Measurements from ENCODE around the gene LGR4.
"Not testable (repeated sequence)": the region's sequence is repeated elsewhere in the genome, so short reads cannot be mapped to it uniquely, and the experiment has no call there.

Gene LGR4

DNA sequence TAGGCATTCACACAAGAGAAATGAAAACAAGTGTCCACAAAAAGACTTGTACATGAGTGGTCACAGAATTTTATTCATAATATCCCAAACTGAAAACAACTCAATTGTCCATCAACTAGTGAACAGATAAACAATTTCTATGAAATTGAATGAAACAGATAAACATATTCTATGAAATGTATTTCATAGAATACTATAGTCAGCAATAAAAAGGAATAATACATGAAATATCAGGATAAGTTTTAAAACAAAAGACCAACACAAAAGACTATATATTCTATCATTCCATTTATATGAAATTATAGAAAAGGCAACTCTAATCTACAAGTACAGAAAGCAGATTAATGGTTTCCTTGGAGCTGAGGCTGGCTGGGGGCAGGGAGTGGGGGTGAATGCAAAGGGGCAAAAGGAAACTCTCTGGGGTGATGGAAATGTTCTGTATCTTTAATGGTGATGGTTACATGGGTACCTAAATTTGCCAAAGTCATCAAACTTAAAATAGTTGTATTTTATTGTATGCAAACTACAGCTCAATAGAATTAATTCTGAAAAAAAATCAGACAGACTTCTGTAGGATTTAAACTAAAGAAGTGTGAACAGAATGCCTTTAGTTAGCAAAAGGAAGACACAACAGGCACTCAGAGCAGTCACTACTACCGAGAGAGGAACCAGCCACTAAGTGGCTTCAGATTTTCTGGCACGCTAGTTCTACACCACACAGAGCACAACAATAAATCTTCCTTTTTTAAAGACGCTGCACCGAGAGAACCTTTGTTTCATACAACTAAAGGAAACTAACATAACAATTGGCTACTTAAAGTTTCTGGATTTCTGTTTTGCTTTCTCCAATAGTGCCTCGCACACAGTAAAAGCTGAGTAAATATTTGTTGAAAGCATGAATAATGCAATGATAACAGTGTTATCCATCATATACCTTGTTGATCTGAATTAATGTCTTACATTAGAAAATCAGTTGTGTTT lies 124.9 kb downstream of the LGR4 start:
- no peak overlapping the region for H3K4me3 ChIP-seq (ENCODE audit: low read depth, low read length)
- TF ChIP-seq, protein P1, sequence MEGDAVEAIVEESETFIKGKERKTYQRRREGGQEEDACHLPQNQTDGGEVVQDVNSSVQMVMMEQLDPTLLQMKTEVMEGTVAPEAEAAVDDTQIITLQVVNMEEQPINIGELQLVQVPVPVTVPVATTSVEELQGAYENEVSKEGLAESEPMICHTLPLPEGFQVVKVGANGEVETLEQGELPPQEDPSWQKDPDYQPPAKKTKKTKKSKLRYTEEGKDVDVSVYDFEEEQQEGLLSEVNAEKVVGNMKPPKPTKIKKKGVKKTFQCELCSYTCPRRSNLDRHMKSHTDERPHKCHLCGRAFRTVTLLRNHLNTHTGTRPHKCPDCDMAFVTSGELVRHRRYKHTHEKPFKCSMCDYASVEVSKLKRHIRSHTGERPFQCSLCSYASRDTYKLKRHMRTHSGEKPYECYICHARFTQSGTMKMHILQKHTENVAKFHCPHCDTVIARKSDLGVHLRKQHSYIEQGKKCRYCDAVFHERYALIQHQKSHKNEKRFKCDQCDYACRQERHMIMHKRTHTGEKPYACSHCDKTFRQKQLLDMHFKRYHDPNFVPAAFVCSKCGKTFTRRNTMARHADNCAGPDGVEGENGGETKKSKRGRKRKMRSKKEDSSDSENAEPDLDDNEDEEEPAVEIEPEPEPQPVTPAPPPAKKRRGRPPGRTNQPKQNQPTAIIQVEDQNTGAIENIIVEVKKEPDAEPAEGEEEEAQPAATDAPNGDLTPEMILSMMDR (IDR thresholded peaks at IDR 0.05; ENCODE audit: low read depth, low read length), result no peak

DNA sequence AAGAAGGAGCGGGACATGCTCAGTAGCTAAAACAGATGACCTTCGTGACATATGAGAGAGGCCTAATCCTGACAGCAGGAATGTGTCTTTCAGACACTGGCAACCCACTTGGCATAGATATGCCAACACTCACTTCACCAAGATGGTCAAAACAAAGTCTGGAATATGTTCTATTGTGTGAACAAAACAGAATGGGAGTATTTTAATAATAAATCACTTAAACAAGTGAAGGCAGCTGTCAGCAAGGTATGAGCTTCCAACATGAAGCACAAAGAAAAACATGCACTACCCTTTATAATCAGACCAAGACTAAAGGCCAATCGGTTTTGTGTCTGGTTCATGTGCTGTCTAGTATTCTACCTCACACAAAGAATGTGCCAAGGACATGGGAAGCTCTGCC lies 132.6 kb downstream of the LGR4 start:
- no peak overlapping the region for H3K4me3 ChIP-seq (ENCODE audit: low read depth, low read length)
- TF ChIP-seq, protein P1 (IDR thresholded peaks at IDR 0.05; ENCODE audit: low read depth, low read length), result no peak

DNA sequence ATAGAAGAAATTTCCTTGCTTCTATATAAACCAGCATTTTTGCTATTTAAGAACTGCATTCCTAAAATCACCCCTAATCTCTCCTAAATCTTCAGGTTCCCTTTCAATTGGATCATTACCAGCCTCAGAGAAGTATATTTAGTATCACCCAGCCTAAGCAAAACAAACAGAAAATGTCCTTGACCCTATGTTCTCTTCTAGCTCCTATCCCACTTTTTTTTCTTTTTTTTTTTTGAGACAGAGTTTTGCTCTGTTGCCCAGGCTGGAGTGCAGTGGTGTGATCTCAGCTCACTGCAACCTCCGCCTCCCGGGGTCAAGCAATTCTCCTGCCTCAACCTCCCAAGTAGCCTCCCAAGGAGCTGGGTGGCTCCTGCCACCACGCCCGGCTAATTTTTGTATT lies 137.8 kb downstream of the LGR4 start:
- not testable (repeated sequence) for H3K4me3 ChIP-seq (ENCODE audit: low read depth, low read length)

DNA sequence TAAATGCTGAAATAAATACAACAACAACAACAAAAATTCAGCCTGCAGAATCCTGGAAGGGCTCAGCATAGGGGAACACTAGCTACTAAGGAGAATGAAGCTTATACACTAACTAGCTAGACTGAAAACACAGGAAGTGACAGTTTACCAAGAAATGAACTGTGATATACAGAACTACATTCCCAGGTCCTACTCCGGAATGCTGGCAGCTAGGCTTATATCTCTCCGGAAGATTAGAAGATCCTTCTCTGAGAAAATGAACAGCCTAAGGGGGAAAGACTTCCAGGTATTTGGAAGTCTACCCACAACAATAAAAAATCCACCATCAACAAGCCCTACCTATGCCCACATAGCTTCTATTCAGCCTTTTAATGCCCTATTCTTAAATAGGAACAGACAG lies 140.6 kb downstream of the LGR4 start:
- TF ChIP-seq, protein P1 (IDR thresholded peaks at IDR 0.05; ENCODE audit: low read depth, low read length), result no peak
- no peak overlapping the region for H3K4me3 ChIP-seq (ENCODE audit: low read depth, low read length)

DNA sequence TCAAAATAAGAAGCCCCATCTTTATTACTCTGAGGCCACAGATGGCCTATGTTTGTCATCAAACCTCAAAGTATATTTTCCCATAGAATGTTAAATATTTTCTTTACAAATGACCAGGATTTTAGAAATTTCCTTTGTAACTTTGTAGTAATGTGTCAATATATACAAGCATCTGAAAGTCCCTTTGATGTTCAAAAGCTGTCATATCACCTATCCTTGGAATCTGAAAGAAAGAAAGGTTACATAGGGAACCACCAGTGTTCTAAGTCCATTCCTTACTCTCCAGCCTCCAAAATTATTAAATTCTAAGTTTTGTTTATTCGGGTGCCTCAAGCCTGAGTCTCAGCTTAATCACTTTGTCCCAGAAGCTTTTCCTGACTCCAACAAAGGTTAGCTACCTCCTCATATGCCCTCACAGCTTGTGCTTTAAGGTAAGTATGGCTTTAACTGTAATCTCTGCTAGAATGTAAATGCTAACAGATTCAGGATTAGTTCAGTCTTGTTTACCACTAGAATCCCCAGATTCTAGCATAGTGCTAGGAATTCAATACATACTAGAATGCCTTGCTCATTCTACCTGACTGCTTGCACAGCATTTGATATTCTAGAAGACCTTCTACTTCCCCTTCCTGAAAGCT lies 141.8 kb downstream of the LGR4 start:
- H3K4me3 ChIP-seq (ENCODE audit: low read depth, low read length), result no peak overlapping the region
- TF ChIP-seq, protein P1 (IDR thresholded peaks at IDR 0.05; ENCODE audit: low read depth, low read length), result no peak

DNA sequence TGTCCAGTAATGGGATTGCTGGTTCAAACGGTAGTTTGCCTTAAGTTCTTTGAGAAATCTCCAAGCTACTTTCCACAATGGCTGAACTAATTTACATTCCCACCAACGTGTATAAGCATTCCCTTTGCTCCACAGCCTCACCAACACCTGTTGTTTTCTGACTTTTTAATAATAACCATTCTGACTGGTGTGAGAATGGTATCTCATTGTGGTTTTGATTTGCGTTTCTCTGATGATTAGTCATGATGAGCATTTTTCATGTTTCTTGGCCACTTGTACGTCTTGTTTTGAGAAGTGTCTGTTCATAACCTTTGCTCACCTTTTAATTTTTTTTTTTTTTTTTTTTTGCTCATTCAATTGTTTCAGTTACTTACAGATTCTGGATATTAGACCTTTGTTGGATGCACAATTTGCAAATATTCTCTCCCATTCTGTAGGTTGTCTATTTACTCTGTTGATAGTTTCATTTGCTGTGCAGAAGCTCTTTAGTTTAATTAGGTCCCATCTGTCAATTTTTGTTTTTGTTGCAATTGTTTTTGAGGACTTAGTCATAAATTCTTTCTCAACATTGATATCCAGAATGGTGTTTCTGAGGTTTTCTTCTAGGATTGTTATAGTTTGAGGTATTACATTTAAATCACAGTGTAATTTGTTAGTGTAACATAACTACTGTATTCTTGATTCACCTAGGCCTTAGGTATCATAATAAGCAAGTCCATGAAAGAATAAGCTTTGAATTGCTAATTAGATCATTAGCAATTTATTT lies 142.5 kb downstream of the LGR4 start:
- TF ChIP-seq, protein P1 (IDR thresholded peaks at IDR 0.05; ENCODE audit: low read depth, low read length), result no peak
- no peak overlapping the region for H3K4me3 ChIP-seq (ENCODE audit: low read depth, low read length)

DNA sequence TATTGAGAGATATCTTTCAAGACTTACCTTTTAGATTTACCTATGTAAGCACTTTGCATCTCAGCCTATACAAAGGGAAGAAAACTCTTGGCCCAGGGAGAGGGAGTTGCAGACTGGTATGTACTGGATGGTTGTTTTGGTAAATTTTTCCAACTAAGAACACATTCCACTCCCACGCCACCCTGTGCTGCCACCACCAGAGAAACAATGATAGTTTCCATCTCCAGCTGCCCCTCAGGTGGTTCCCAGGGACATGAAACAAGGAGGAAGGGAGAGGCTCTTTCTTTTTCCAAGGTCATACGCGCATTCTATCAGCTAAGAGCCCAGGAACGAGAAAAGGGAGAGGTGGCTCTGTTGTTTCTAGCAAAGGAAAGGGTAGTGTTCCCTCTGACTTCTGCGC lies 144.0 kb downstream of the LGR4 start:
- TF ChIP-seq, protein P1 (IDR thresholded peaks at IDR 0.05; ENCODE audit: low read depth, low read length), result no peak

GRCh38 chr11:27327064-27327463 lies 145.5 kb downstream of the LGR4 start:
- not testable (repeated sequence) for H3K4me3 ChIP-seq (ENCODE audit: low read depth, low read length)

More for the DNA sequence above, 144.0 kb downstream of the LGR4 start:
- no peak overlapping the region for H3K4me3 ChIP-seq (ENCODE audit: low read depth, low read length)

DNA sequence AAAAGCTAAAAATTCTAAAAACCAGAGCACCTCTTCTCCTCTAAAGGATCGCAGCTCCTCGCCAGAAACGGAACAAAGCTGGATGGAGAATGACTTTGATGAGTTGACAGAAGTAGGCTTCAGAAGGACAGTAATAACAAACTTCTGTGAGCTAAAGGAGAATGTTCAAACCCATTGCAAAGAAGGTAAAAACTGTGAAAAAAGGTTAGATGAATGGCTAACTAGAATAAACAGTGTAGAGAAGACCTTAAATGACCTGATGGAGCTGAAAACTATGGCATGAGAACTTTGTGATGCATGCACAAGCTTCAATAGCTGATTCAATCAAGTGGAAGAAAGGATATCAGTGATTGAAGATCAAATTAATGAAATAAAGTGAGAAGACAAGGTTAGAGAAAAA lies 150.4 kb downstream of the LGR4 start:
- not testable (repeated sequence) for H3K4me3 ChIP-seq (ENCODE audit: low read depth, low read length)

DNA sequence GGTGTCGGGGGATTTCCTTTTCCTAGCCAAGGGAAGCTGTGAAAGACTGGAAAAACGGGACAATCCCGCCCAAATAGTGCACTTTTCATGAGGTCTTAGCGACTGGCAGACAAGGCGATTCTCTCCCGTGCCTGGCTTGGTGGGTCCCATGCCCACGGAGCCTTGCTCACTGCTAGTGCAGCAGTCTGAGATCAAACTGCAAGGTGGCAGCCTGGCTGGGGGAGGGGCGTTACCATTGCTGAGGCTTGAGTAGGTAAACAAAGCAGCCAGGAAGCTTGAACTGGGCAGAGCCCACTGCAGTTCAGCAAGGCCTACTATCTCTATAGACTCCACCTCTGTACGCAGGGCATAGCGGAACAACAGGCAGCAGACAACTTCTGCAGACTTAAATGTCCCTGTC lies 151.2 kb downstream of the LGR4 start:
- H3K4me3 ChIP-seq (ENCODE audit: low read depth, low read length), result not testable (repeated sequence)

Data from WI38 (cell line).